K562 (cell line): ENCODE data around the gene ADIPOR2.

Experiments
- CTCF ChIP-seq, 3 experiments: IDR thresholded peaks in 2 of 3; conservative IDR thresholded peaks in 1 of 3; 2 replicates each; pipeline ENCODE4 v1.5.1; 2011 to 2012; ENCODE audit warnings: low read length in 3 of 3, mild to moderate bottlenecking in 3 of 3, control low read depth in 2 of 3, improper control_type of control experiment in 1 of 3, inconsistent platforms in 1 of 3, low read depth in 1 of 3, mixed read lengths in 1 of 3, moderate library complexity in 1 of 3; ENCODE audit not compliant: insufficient read depth in 2 of 3
- MLX ChIP-seq, 2 experiments: fragments of 450-650 bp in 1 of 2; sonication (generic) in 1 of 2; formaldehyde crosslinking; conservative IDR thresholded peaks; 2 replicates each; pipeline versions ENCODE4 v1.4.0 to v1.8.1; 2020 to 2022; ENCODE audit warnings: mild to moderate bottlenecking in 1 of 2, missing genetic modification reagents in 1 of 2
- SMARCE1 ChIP-seq: fragments of 450-650 bp; IDR thresholded peaks from 2 replicates; pipeline ENCODE4 v1.7.1; 2016; ENCODE audit warnings: mild to moderate bottlenecking
- SRF ChIP-seq, 2 experiments: fragments of 250-450, 450-650 bp in 1 of 2; sonication (Bioruptor Pico) in 1 of 2; sonication (generic) in 1 of 2; formaldehyde crosslinking; IDR thresholded peaks; 2 replicates each; pipeline versions ENCODE4 v1.5.0 to v1.5.1; 2020 to 2022; ENCODE audit warnings: mild to moderate bottlenecking in 1 of 2, missing genetic modification reagents in 1 of 2
- TF ChIP-seq, protein P1 (sequence below): IDR thresholded peaks from 2 replicates; pipeline ENCODE4 v1.6.1; 2016; ENCODE audit warnings: missing genetic modification characterization, missing compliant biosample characterization

DNA sequence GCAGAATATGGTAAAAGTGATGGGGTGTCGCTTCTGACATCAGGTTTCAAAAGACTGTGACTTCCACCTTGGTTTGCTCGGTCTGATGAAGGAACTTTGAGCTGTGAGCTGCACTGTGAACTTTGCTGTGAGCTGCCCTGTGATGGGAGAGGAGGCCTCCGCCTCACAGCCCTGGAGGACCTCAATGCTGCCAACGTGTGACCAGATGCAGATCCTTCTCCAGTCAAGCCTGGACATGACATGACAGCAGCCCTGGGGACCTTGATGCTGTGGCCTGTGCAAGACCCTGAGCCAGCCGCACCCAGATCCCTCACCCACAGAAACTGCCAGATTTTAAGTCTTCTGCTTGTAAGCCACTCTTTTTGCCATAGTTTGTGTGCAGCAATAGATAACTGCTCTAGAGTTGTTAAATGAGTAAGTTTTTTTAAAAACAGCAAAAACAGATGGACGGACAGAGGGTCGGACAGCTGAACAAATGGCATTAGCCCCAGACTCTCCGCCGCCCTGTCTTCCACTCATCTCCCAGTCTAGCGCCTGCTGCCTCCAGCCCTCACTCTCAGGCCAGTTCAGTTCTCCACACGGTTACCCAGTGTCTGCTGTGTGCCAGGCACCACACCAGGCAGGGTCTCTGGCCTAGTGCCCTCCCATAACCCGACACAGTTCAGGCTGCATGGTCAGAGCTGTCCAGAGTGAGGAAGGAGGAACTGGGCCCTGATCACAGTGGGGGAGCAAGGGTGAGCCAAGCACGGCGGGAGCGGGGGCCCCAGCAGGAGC, 116.4 kb downstream of the ADIPOR2 start:
- TF ChIP-seq SRF (CRISPR knock-in tag; IDR thresholded peaks at IDR 0.05) (no peak), MLX (CRISPR knock-in tag; conservative IDR thresholded peaks at IDR 0.05) (no peak), CTCF (IDR thresholded peaks at IDR 0.05 in 2 of 3, conservative IDR thresholded peaks at IDR 0.05 in 1 of 3; ENCODE audit: insufficient read depth in 2 of 3, low read depth in 1 of 3, low read length in 3 of 3) (no peak), SMARCE1 (no peak)
- TF ChIP-seq, protein P1, sequence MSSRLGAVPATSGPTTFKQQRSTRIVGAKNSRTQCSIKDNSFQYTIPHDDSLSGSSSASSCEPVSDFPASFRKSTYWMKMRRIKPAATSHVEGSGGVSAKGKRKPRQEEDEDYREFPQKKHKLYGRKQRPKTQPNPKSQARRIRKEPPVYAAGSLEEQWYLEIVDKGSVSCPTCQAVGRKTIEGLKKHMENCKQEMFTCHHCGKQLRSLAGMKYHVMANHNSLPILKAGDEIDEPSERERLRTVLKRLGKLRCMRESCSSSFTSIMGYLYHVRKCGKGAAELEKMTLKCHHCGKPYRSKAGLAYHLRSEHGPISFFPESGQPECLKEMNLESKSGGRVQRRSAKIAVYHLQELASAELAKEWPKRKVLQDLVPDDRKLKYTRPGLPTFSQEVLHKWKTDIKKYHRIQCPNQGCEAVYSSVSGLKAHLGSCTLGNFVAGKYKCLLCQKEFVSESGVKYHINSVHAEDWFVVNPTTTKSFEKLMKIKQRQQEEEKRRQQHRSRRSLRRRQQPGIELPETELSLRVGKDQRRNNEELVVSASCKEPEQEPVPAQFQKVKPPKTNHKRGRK (tag) = no peak
